ENCODE results near the gene PEF1.
A peak's percentile ranks its signal among the peaks of the same experiment; 100 is the strongest.

Gene PEF1

GRCh38 chr1:31627301-31627929 lies 17.3 kb downstream of the PEF1 start:
- DNase-seq, result no peak

GRCh38 chr1:31626223-31627207 lies 18.2 kb downstream of the PEF1 start:
- DNase-seq, result no peak

- peak; percentile 53 for DNase-seq
Measured at GRCh38 chr1:31625561-31626222, 19.0 kb downstream of the PEF1 start.

GRCh38 chr1:31624731-31625514 lies 19.8 kb downstream of the PEF1 start:
- no peak for DNase-seq

- no peak for DNase-seq
Measured at GRCh38 chr1:31624309-31624708, 20.4 kb downstream of the PEF1 start.

GRCh38 chr1:31623365-31623764 lies 21.3 kb downstream of the PEF1 start:
- DNase-seq, result no peak

- no peak for DNase-seq
Measured at GRCh38 chr1:31621847-31622730, 22.6 kb downstream of the PEF1 start.

- DNase-seq, result no peak
Measured at GRCh38 chr1:31621498-31621820, 23.2 kb downstream of the PEF1 start.

- DNase-seq, result no peak
Measured at GRCh38 chr1:31620631-31621497, 23.8 kb downstream of the PEF1 start.

- DNase-seq, result no peak
Measured at GRCh38 chr1:31618916-31619846, 25.5 kb downstream of the PEF1 start.

- peak; percentile 23 for DNase-seq
Measured at GRCh38 chr1:31617916-31618746, 26.5 kb downstream of the PEF1 start.

GRCh38 chr1:31617218-31617915 lies 27.3 kb downstream of the PEF1 start, which contains the start of gene HCRTR1:
HCRTR1 (plus strand) TSS chr1:31617689; CDS start chr1:31619193, 1,504 bp downstream.
- no peak for DNase-seq

- no peak for DNase-seq
Measured at GRCh38 chr1:31615939-31616338, 28.7 kb downstream of the PEF1 start.

GRCh38 chr1:31615414-31615813 lies 29.3 kb downstream of the PEF1 start:
- DNase-seq, result peak; percentile 11

- no peak for DNase-seq
Measured at GRCh38 chr1:31614414-31615005, 30.2 kb downstream of the PEF1 start.

- no peak for DNase-seq
Measured at GRCh38 chr1:31609514-31610118, 35.1 kb downstream of the PEF1 start.

GRCh38 chr1:31607360-31607759 lies 37.3 kb downstream of the PEF1 start:
- no peak for DNase-seq
